GM21360 (cell line): ENCODE data around the gene OR4D5.
A peak's percentile ranks its signal among the peaks of the same experiment; 100 is the strongest.

ENCODE experiments used
- ATAC-seq: cut with Tn5 transposase; IDR thresholded peaks from one replicate; pipeline ENCODE4 v1.9.1; 2021; ENCODE audit warnings: mild to moderate bottlenecking, moderate library complexity; ENCODE audit not compliant: unreplicated experiment

Gene OR4D5

GRCh38 chr11:123939317-123939716 lies at the start of gene OR4D5:
OR4D5 (plus strand) TSS chr11:123939617; CDS start chr11:123939617, 0 bp downstream.
- ATAC-seq, result no peak

- ATAC-seq, result no peak
These were observed 47.4 kb upstream of the OR4D5 start for GRCh38 chr11:123892031-123892430.

- ATAC-seq, result no peak
These were observed 39.6 kb upstream of the OR4D5 start for GRCh38 chr11:123899792-123900191.

GRCh38 chr11:123901867-123902266 lies 37.5 kb upstream of the OR4D5 start, which contains the start of gene OR8D4:
OR8D4 (plus strand) TSS chr11:123902167; CDS start chr11:123906432, 4,265 bp downstream.
- ATAC-seq, result no peak

- ATAC-seq, result peak; percentile 99
These were observed 35.5 kb upstream of the OR4D5 start for GRCh38 chr11:123903932-123904331.

GRCh38 chr11:123904932-123905331 lies 34.5 kb upstream of the OR4D5 start:
- no peak for ATAC-seq

- ATAC-seq, result no peak
These were observed 33.6 kb upstream of the OR4D5 start for GRCh38 chr11:123905826-123906225.

GRCh38 chr11:123920943-123921342 lies 18.5 kb upstream of the OR4D5 start:
- ATAC-seq, result no peak

GRCh38 chr11:123924027-123924426 lies 15.4 kb upstream of the OR4D5 start:
- no peak for ATAC-seq

GRCh38 chr11:123942413-123942812 lies 3.0 kb downstream of the OR4D5 start:
- ATAC-seq, result no peak

- no peak for ATAC-seq
These were observed 4.3 kb downstream of the OR4D5 start, which contains the start of gene OR6T1 for GRCh38 chr11:123943738-123944137. OR6T1 (minus strand) TSS chr11:123943838; CDS start chr11:123943838, 0 bp downstream.

- no peak for ATAC-seq
These were observed 5.7 kb downstream of the OR4D5 start for GRCh38 chr11:123945132-123945531.

- no peak for ATAC-seq
These were observed 17.3 kb downstream of the OR4D5 start for GRCh38 chr11:123956752-123957151.

GRCh38 chr11:123973816-123974215 lies 34.4 kb downstream of the OR4D5 start:
- ATAC-seq, result no peak

- ATAC-seq, result no peak
These were observed 37.5 kb downstream of the OR4D5 start for GRCh38 chr11:123976770-123977560.

- ATAC-seq, result no peak
These were observed 38.4 kb downstream of the OR4D5 start, which contains the start of gene OR10S1 for GRCh38 chr11:123977731-123978347. OR10S1 (minus strand) TSS chr11:123977781; CDS start chr11:123977664, 117 bp downstream.

GRCh38 chr11:123979311-123979710 lies 39.9 kb downstream of the OR4D5 start:
- ATAC-seq, result no peak
